NOMO-1 treated with DMSO at 0.1 percent for 48 hours (cell line): ENCODE results near the gene RHOD.

Experiments
- DNase-seq: peaks from one replicate; lab custom pipeline; 2025; ENCODE audit not compliant: unreplicated experiment; lab: John Stamatoyannopoulos, UW

Gene RHOD

GRCh38 chr11:67059671-67060070 is 3.0 kb downstream of the RHOD start:
- no peak for DNase-seq

DNA sequence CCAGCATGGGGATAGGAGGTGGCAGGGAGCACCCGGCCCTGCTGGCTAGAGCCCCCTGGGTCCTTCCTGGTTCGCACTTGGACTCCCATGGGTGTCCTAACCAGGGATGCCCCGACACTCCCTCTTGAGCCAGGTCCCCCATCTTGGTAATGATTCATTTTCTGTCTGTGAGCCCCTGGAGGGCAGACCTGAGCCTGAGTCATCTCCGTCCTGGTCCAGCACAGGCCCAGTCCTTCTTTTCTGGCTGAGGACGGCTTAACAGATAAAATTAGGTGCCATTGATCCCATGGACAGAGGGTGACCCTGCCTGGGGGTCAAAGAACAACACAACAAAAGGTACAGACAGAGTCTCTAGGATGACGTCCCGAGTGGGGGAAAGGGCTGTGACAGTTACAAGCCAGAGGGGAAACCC is 3.5 kb downstream of the RHOD start:
- DNase-seq: no peak

DNA sequence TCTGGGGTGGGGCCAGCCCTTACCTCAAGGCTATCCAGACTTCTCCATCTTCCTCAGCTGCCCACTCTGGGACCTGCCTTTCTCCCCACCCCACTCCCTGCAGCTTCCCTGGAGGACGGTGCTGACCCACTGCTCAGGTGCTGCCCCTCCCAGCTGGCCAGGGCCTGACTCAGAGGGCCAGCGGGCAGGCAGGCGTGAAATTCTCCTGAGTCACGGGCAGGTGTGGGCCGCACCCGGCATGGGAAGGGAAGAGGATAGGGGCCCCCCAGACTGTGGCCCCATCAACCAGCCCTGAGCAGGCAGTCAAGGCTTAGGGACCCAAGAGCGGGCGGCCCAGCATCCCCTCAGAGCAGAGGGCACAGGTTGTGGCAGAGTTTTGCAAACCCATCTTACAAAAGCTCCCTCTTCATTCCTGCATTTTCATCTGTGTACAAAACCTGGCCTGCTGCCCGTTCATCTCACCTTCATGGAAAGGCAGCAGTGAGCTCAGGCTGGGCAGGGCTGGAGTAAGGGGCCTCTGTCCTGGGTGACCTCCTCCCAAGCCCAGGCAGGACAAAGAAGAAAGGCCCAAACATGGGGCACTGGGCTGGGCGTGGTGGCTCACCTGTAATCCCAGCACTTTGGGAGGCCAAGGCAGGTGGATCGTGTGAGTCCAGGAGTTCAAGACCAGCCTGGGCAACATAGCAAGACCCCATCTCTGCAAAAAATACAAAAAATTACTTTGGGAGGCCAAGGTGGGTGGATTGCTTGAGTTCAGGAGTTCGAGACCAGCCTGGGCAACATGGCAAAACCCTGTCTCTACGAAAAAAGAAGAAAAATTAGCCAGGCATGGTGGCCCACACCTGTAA is 6.1 kb downstream of the RHOD start:
- no peak for DNase-seq

DNA sequence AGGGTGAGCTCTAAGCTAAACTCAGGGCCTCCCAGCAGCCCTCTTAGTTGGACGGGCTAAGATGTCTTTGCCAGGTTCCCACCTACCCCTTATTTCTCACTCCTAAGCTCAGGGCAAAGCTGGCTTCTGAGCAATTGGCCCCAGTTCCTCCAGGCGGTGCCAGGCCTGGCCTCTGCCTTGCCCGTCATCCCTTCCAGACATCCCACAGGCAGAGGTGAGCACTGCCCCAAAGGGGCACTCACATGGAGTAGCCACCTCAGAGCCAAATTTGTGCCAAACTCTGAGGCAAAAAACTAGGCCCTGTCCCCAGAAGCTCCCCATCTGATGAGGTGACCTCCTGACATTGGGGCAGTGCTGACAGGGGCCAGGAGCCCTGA is 9.7 kb downstream of the RHOD start:
- DNase-seq: no peak

DNA sequence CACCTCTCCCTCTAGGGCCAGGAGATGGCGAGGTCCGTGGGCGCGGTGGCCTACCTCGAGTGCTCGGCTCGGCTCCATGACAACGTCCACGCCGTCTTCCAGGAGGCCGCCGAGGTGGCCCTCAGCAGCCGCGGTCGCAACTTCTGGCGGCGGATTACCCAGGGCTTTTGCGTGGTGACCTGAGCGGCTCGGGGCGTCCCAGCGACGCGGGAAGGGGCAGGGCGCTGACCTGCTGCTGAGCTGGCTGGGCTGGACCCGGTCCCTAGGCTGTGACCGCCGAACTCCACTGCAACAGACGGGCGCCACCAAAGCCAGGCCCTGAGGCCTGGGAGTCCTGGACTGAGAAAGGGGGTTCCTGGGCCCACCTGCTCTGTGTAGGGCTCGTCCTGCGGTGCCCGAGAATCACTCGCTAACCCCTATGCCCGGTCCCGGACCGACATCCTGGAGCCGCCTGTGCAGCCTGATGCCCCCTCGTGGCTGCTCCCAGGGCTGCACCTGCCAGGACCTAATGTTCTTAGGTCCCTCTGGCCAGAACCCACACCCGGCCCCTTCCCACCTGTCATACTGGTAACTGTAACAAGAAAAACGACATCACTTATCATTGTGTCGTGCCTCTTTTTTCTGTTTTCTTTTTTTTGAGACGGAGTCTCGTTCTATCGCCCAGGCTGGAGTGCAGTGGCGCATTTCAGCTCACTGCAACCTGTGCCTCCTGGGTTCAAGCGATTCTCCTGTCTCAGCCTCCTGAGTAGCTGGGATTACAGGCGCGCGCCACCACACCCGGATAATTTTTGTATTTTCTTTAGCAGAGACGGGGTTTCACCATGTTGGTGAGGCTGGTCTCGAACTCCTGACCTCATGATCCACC is 15.0 kb downstream of the RHOD start:
- peak; percentile 50 for DNase-seq

DNA sequence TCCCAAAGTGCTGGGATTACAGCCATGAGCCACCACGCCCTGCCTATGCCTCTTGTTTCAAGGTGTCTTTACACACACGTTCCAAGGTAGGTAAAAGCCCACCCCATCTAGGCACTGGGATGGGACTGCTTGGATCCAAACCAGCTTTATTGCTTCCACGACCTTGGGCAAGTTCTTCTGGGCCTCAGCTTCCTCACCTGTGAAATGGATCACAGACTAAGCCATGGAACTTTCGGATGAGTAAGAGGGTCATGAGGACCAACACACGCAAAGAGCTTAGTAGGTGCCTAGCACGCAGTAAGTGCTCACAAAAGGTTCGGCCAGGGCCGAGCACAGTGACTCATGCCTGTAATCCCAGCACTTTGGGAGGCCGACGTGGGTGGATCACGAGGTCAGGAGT is 15.6 kb downstream of the RHOD start:
- no peak for DNase-seq

DNA sequence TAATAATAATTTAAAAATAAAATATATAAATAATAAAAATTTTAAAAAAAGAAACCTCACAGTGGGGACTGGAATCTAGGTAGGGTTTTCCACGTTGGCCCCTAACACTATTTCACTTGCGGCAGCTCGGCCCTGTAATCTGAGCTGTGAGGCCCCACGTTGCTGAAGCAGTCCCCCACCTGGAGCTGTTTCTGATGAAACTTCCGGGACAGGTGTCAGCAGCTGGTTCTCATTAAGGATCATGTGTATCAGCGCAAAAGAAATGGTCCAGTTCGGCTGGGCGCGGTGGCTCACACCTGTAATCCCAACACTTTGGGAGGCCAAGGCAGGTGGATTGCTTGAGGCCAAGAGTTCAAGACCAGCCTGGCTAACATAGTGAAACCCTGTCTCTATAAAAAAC is 17.3 kb downstream of the RHOD start:
- no peak for DNase-seq

GRCh38 chr11:67076202-67076601 is 19.6 kb downstream of the RHOD start:
- DNase-seq: no peak

DNA sequence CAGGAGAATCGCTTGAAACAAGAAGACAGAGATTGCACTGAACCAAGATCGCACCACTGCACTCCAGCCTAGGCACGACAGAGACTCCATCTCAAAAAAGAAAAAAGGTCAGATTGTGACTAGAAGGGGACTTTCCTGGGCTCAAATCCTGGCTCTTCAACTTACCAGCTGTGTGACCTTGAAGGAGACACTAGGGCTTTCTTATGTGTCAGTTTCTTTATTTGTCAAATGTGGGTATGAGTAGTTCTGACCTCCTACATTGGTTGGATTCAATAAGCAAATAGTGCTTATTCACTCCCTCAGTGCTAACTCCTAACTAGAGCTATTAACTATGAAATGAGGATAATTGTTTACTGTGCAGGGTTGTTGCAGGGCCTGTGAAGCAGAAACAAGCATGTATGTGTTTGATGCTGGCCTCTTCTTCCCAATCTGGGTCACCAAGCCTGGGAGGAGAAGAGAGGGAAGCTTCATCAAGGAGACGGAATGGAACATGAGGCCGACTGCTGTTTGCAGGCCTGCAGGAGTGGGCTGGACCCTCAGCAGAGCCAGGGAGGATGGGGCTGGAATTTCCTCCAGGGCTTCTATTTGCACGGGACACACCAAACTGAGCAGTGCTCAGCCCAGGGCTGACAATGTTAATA is 22.5 kb downstream of the RHOD start:
- no peak for DNase-seq

DNA sequence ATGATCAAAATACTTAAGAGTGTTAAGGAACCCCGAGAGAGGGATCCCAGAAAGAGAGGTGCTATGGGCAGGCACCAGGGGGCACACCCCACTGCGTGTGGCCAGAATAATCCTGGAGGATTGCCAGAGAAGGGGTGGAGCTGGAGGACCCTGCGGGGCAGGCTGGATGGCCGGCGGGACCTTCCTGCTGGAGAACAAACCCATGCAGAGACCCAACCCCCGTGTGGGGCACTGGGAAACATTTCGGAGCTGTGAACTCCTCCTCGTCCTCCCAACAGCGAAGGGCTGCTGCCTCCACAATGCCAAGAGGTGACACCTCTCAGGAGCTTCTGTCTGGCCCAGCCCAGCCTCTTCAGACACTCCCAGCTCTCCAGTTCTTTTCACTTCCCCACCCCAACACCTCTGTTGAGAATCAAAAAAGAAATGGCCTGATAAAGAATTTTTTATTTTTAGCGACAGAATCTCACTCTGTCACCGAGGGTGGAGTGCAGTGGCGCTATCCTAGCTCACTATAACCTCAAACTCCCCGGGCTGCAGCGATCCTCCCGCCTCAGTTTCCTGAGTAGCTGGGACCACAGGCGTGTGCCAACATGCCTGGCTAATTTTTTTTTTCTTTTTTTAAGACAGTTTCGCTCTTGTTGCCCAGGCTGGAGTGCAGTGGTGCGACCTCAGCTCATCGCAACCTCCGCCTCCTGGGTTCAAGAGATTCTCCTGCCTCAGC is 25.6 kb downstream of the RHOD start:
- DNase-seq: peak; percentile 60

GRCh38 chr11:67083786-67084366 is 27.2 kb downstream of the RHOD start:
- no peak for DNase-seq

DNA sequence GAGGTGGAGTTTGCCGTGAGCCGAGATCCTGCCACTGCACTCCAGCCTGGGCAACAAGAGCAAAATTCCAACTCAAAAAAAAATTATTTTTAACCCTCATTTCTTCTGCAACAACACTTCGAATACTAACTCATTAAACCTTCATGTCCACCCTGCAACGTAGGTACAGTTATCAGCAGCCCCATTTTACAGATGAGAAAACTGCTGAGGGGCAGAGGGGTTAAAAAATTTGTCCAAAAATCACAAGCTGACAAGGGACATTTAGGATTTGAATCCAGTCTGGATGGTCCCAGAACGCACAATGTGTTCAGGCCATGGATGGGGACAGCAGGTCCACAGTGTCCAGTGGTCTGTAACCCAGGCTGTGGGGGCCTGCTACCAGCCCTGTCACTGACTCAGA is 29.0 kb downstream of the RHOD start:
- DNase-seq: no peak

DNA sequence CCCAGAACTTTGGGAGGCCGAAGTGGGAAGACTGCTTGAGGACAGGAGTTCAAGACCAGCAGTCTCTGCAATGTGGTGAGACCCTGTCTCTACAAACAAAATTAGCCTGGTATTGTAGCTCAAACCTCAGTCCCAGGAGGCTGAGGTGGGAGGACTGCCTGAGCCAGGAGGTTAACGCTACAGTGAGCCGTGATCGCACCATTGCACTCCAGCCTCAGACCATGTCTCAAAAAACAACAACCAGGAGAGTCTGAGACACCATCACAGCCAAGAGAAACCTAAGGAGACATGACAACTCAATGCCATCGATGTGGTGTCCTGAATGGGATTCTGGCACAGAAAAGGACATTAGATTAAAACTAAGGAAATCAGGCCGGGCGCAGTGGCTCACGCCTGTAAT is 34.1 kb downstream of the RHOD start:
- DNase-seq: no peak

GRCh38 chr11:67095214-67095507 is 38.5 kb downstream of the RHOD start:
- no peak for DNase-seq

DNA sequence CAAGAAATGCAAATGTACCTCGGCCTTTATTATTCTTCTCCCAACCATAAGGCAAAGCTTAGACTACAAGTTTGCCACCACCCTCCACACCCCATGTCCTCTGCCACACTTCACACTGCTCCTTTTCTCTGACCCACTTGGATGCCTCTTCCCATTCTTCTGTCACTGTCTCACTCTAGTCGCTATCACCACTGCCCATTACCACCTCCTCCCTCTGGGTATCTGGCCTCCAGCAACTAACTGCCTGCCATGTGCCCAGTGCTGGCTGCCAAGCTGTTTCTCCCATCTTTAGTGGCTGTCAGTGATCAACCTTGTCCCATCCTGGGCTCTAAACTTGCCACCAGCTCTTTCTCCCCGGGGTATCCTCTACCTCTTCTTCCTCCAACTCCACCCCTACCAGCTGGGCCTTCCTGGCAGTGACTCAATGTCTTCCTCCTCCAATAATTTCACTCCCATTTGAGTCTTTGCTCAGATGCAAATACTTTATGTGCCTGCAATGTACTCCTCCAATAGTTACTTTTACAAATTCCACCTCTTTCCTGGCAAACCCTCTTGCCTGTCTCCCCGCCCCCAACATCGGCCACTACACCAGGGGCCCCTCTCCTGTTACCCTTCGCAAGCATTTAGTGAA is 42.3 kb downstream of the RHOD start:
- no peak for DNase-seq

- DNase-seq: no peak
Observed at GRCh38 chr11:67099831-67100324, 43.2 kb downstream of the RHOD start.

DNA sequence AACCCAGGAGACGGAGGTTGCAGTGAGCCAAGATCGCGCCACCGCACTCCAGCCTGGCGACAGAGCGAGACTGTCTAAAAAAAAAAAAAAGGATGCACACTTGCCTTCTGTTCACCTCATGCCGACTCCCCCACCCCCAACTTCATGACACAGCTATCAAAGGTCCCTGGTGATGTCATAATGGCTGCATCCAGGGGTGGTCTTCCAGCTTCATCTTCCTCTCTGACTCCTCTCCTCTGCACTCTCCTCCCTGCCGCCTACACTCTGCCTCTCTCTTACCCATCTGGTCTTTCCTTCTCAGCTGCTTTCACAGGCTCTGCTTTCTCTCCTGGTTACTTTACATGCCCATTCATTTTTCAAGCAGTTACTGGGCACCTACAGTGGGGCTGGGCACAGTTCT is 46.0 kb downstream of the RHOD start:
- DNase-seq: no peak

DNA sequence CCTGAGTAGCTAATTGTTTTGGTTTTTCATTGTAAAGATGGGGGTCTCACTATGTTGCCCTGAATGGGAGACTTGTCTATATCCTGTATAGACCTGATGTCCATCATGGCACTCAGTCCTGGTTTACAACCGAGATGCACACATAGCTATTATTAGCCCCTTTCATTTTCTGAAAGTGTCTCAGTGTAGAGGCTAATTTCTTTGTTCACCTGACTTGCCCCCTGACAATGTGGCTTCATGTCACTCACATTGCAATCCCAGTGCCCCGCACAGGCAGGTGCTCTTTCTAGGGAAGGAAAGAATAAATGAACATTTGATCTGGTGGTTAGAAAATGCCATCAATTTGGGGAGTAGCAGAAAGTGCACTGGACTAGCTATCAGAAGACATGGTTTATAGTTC is 49.3 kb downstream of the RHOD start:
- no peak for DNase-seq

DNA sequence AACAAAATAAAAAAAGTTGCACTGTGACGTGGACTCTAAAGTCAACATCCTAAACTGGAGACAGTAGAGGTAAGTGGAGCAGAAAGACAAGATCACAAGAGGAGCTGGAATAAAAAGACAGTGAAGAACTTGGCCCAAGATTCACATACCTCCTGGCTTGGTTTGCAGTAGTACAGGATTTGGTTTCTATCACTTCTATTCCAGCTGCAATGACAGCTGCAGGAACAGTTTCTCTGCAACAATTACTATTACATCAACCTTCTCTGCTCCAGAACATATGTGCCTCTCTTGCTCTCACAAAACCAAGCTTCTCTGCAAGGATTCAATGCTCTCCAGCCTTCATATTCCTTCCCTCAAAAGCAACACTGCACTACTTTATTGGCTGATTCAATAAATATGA is 54.6 kb downstream of the RHOD start:
- no peak for DNase-seq

GRCh38 chr11:67113231-67113721 is 56.6 kb downstream of the RHOD start:
- DNase-seq: peak; percentile 82
